SK-N-SH (cell line): Measurements from ENCODE around the gene LRRC42.

Source experiments
- ELF1 ChIP-seq: IDR thresholded peaks from 2 replicates; pipeline ENCODE4 v1.4.0; 2012
- GATA2 ChIP-seq: sonication (generic); formaldehyde crosslinking; IDR thresholded peaks from 2 replicates; pipeline ENCODE4 v1.5.0; 2020; ENCODE audit warnings: mild to moderate bottlenecking, missing genetic modification reagents
- MXI1 ChIP-seq: IDR thresholded peaks from 2 replicates; pipeline ENCODE4 v1.6.1; 2012; ENCODE audit warnings: mild to moderate bottlenecking, low read depth, low read length, improper control_type of control experiment
- NFIC ChIP-seq: IDR thresholded peaks from 2 replicates; pipeline ENCODE4 v1.4.0; 2012; ENCODE audit warnings: borderline replicate concordance
- POLR2AphosphoS5 ChIP-seq: IDR thresholded peaks from 2 replicates; pipeline ENCODE4 v1.6.1; 2012; ENCODE audit warnings: low read depth, low read length
- RFX5 ChIP-seq: IDR thresholded peaks from 2 replicates; pipeline ENCODE4 v1.6.1; 2012; ENCODE audit warnings: mild to moderate bottlenecking, improper control_type of control experiment, low read length
- SIN3A ChIP-seq: IDR thresholded peaks from 2 replicates; pipeline ENCODE4 v1.6.1; 2012; ENCODE audit warnings: low read depth, mild to moderate bottlenecking, low read length, moderate library complexity, borderline replicate concordance
- TAF1 ChIP-seq: IDR thresholded peaks from 2 replicates; pipeline ENCODE4 v1.6.1; 2012; ENCODE audit warnings: low read depth, mild to moderate bottlenecking, low read length, moderate library complexity, borderline replicate concordance
- TF ChIP-seq, protein P1 (sequence below): IDR thresholded peaks from 2 replicates; pipeline ENCODE4 v1.4.0; 2012; ENCODE audit warnings: low read depth
- TF ChIP-seq, protein P2 (sequence below): fragments of 200-600 bp; sonication (generic); IDR thresholded peaks from 2 replicates; pipeline ENCODE4 v1.6.1; 2017; ENCODE audit warnings: antibody characterized with exemption, mild to moderate bottlenecking, moderate library complexity

DNA sequence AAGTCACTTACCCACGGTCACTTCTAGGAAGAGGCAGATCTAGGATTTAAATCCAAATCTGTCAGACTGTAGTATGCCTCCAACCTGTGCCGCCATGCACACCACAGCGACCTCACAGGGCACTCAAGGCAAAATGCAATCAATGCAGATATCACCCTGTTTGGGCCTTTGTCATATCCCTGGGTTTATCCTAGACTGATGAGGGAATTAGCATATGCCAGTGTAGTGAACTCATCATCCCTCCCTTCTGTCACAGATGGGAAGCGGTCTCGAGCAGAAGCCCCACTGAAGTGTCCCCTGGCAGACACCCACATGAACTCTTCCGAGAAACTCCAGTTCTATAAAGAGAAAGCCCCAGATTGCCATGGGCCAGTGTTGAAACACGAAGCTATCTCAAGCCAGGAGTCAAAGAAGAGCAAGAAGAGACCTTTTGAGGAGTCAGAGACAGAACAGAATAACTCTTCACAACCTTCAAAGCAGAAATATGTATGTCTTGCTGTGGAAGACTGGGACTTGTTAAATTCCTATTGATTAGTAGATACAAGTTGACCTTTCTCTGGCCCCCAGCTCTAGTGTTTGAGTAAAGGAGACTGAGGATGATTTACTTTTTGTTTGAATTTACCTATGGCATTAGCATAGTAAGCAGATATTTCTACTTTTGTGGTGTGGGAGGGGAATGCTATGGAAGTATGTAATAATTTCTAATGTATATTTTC lies 21.4 kb downstream of the LRRC42 start:
- TF ChIP-seq, protein P1, sequence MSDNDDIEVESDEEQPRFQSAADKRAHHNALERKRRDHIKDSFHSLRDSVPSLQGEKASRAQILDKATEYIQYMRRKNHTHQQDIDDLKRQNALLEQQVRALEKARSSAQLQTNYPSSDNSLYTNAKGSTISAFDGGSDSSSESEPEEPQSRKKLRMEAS = no peak
- TF ChIP-seq, protein P2, sequence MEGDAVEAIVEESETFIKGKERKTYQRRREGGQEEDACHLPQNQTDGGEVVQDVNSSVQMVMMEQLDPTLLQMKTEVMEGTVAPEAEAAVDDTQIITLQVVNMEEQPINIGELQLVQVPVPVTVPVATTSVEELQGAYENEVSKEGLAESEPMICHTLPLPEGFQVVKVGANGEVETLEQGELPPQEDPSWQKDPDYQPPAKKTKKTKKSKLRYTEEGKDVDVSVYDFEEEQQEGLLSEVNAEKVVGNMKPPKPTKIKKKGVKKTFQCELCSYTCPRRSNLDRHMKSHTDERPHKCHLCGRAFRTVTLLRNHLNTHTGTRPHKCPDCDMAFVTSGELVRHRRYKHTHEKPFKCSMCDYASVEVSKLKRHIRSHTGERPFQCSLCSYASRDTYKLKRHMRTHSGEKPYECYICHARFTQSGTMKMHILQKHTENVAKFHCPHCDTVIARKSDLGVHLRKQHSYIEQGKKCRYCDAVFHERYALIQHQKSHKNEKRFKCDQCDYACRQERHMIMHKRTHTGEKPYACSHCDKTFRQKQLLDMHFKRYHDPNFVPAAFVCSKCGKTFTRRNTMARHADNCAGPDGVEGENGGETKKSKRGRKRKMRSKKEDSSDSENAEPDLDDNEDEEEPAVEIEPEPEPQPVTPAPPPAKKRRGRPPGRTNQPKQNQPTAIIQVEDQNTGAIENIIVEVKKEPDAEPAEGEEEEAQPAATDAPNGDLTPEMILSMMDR = no peak
- no peak for TF ChIP-seq POLR2AphosphoS5
- TF ChIP-seq MXI1 = no peak
- no peak for TF ChIP-seq RFX5
- TF ChIP-seq ELF1 = no peak
- TF ChIP-seq TAF1 = no peak
- TF ChIP-seq GATA2 (CRISPR knock-in tag) = no peak
- TF ChIP-seq NFIC = no peak
- no peak for TF ChIP-seq SIN3A
